AML-193 (cell line): ENCODE measurements around the gene DIDO1.

Experiments
- DNase-seq, 2 experiments: peaks; one replicate each; lab custom pipeline; 2025; lab: John Stamatoyannopoulos, UW

DIDO1 gene

GRCh38 chr20:62879275-62880146 lies 46.8 kb downstream of the DIDO1 start:
- DNase-seq = no peak

DNA sequence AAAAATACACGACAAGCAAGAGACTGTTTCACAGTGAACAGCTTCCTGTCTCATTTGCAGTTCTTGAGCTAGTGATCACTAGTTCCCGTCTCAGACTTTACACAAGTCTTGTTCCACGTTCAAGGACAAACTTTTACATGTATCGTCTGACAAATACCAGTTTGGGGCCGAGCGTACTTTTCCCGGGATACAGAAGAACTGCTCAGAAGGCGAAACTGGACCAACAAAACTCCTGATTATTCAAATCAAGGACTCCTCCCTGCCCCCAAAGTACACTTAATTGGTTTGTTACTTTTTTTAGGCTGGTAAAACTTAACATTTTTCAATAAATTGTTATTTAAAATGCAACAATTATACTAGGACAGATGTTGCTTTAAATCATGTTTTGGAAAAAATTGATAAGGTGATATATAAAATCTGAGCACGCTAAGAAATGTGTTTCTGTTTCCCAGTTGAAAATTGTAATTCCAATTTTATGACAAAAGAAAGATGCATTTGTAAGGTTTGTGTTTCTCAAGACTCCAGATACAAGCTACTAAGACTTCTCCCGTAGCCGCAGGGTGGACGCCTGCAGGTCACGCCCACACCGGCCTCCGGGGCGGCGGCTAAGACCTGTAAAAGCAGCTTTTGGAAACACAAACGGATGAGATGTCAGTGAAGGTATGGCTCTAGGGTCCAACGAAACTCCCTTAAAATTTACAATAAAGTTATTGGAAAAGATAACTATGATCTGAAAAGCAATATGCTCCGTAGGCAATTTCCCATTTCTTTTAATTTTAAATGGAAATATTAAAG lies 47.9 kb downstream of the DIDO1 start:
- DNase-seq = no peak

GRCh38 chr20:62876902-62877816 lies 49.1 kb downstream of the DIDO1 start:
- DNase-seq = no peak

GRCh38 chr20:62876501-62876901 lies 49.8 kb downstream of the DIDO1 start:
- no peak for DNase-seq

DNA sequence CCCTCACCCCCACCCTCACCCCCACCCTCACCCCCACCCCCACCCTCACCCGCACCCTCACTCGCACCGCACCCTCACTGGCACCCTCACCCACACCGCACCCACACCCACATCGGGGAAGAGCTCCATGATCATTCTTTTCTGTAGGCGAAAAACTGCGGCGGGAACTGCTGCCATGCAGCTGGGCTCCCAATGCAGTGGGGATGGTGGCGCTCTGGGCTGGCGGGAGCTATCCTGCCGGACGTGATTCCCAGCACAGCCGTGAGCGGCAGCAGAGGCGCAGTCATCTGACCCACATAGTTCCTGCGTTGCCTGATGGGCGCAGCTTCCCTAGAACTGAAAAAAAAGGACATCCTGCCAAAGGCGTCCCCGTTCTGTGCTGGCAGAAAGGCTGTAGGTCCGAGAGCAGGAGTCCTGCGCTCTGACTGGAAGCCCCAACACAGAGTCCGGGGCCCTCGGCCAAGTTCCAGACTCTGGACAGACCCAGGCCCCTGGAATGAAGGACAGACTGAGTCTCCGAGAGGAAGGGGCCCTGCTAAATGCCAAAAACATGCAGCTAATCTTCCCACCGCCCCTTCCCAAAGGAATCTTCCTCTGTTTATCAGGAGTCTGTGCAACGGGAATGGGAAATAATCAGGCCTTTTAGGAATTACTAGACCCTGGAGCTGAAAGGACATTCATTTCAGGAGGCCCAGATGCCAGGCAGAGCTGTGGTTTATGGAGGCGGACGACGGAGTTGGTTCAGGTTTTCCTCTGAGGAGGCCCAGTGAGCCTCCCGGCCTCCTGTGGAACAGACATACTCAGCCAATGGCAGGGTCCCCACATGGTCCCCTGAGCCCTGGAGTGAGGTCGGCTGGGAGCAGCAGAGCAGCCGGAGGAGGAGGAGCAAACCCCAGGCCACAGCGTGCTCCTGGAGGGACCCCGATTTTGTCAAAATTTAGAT lies 50.6 kb downstream of the DIDO1 start:
- DNase-seq = no peak

GRCh38 chr20:62874964-62875344 lies 51.4 kb downstream of the DIDO1 start:
- no peak for DNase-seq

DNA sequence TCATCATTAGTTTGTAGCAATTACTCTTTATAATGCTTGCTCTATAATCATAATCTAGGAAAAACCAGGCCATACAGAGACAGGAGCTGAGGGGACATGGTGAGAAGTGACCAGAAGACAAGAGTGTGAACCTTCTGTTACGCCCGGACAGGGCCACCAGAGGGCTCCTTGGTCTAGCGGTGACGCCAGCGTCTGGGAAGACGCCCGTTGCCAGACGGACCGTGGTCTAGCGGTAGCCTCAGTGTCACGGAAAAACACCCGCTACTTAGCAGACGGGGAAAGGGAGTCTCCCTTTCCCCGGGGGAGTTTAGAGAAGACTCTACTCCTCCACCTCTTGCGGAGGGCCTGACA lies 52.6 kb downstream of the DIDO1 start:
- DNase-seq = peak; percentile 4 to 21

DNA sequence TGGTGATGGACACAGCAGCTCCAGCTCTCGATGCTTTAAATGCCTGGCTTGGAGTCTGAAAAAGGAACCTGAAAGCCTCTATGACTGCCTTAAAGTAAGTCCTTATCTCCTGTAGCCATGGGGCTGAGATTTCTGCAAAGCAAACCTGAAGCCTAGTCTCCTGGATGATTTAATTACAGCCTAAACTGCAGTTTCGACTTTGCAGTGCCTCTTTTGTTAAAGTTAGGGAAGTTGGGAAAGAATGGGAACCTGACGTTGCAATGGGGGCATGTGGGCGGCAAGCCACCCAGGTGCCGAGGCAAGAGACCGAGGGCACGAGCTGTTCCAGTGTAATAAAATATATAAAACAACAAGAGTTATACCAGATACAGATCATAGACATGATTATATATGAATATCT lies 53.0 kb downstream of the DIDO1 start:
- no peak for DNase-seq

DNA sequence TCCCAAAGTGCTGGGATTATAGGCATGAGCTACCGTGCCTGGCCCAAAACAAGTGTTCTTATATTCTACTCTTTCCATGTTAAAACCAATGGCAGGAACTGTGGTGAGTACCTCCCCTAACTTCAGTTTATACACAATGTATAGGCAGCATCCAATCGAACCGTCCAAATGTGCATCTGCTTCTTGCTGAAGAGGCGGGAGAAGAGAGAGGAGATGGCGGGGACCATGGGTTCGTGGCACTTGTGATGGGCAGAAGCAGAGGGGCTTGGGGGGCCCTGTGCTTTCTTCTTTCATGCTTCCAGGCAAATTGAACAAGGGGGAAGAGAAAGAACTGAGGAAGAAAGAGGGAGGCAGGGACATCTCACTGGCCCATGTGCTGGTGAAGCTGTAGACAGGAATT lies 53.4 kb downstream of the DIDO1 start:
- no peak for DNase-seq

DNA sequence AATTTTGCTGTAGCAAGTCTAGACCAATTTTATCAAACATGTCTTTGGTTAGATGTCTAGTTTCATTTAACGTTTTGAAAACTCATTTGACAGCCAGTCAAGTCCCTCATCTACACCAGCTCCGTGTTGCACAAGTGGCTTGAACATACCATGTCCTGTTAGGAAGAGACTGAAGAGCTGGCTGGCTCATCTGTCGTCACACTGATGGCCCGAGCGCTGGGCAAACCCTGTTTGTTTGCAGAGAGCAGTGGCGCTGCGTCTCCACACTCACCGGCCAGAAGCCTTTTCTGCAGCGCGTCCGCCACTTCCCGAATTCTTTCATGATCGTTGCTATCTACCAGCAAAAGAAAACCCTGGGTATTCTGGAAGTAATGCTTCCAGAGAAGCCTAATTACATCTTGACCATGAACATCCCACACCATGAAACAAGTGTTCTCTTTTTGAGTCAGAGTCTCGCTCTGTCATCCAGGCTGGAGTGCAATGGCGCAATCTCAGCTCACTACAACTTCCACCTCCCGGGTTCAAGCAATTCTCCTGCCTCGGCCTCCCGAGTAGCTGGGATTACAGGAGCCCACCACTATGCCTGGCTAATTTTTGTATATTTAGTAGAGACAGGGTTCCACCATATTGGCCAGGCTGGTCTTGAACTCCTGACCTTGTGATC lies 54.0 kb downstream of the DIDO1 start:
- DNase-seq = no peak

DNA sequence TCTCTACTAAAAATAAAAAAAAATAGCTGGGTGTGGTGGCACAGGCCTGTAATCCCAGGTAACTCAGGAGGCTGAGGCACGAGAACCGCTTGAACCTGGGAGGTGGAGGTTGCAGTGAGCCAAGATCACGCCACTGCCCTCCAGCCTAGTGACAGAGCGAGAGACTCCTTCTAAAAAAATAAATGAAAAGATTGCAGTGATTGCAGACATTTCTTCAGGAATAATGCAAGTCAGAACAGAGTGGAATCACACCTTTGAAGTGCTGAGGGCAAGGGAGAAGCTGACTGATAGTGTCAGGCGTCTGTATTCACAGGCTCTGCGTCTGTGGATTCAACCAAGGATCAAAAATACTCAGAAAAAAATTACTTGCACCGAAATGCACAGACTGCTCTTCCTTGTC lies 62.1 kb downstream of the DIDO1 start:
- no peak for DNase-seq

- peak; percentile 65 to 66 for DNase-seq
Observed at GRCh38 chr20:62861726-62862336, 64.5 kb downstream of the DIDO1 start, which contains the start of gene TCFL5. Gene TCFL5 (minus strand): TSS chr20:62861822. CDS start chr20:62861670, 152 bp downstream.

GRCh38 chr20:62860924-62861691 lies 65.2 kb downstream of the DIDO1 start:
- no peak for DNase-seq

- DNase-seq = peak in 1 of 2 experiments; percentile 11
Observed at GRCh38 chr20:62860391-62860923, 65.8 kb downstream of the DIDO1 start.

DNA sequence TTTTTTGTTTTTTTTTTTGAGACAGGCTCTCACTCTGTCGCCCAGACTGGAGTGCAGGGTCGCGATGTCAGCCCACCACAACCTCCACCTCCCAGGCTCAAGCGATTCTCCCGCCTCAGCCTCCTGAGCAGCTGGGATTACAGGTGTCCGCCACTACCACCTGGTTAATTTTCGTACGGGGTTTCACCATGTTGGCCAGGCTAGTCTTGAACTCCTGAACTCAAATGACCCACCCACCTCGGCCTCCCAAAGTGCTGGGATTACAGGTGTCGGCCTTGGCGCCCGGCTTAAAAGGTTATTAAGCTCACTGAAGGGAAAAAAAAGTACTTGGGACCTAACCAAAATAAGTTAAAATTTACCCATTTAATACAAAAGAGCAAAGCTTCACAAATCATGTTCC lies 66.6 kb downstream of the DIDO1 start:
- DNase-seq = no peak

DNA sequence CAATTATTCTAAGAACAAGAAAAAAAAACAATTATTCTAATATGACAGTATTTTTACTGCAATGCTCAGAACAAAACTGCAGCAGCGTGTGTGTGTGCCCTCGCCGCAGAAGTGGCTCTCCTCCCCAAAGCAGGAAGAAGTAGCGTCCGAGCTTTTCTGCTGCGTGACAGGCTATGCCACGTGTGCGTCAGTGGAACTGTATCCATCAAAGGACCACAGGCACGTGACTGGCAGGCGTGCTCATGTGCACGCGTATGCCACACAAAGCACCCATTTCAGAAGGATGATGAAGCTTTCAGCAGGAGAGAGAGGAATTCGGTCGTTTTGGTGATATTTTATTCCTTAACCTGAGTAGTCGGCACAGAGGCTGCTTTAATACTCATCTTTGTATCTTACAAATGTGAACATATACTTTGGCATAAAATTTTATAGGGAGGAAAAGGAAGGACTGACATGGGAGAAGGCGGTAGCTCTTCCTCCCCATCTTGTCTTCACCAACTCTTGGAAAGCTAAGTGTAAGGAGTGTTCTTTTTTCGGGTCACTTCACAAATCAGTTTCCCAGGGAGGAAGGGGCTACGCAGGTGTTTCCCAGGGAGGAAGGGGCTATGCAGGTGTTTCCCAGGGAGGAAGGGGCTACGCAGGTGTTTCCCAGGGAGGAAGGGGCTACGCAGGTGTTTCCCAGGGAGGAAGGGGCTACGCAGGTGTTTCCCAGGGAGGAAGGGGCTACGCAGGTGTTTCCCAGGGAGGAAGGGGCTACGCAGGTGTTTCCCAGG lies 68.1 kb downstream of the DIDO1 start:
- DNase-seq = no peak

DNA sequence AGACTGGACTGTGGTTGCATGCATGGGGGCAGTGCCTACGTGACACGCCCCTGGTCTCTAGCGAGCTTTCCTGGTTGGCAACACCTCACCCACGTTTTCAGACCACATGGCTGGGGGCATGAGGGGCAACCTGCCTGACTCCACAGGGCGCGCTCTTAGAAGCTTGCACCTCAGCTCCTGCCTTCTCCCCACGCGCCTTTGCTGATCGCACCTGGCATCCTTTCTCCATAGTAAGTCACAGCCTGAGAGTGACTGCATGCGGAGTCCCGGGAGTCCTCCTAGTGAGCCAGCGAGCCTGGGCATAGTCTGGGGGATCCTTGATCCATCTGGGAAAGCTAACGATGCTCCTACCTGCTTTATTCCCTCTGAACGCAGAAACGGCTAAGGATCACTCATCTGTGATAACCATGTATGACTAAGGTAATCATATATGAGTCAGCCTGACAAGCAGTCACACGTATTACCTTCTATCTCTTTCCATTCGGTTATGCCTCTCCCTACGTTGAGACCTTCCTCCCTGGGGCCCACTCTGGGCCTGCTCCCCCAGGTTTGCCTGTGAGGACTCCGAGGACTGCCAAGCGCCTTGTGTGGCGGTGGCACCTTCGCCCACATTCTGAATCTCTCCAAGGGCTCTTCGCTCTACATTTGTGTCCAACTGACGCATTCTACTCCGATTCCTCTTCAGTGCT lies 69.2 kb downstream of the DIDO1 start:
- no peak for DNase-seq

GRCh38 chr20:62855120-62855519 lies 71.2 kb downstream of the DIDO1 start:
- DNase-seq = no peak
